Transverse colon (tissue), 3 donors: ENCODE data around the gene RAB26.

Experiments used
- CTCF ChIP-seq, 5 experiments: fragments of 200-600 bp in 3 of 5; fragments of 450-650 bp in 2 of 5; sonication (generic) in 3 of 5; IDR thresholded peaks; 1 replicate in 2 of 5; 2 replicates in 3 of 5; pipeline ENCODE4 v1.5.1; 2016 to 2017; ENCODE audit warnings: antibody characterized with exemption in 5 of 5, inconsistent platforms in 3 of 5, mild to moderate bottlenecking in 2 of 5, moderate library complexity in 1 of 5
- EP300 ChIP-seq: sonication (generic); formaldehyde crosslinking; IDR thresholded peaks from one replicate; pipeline ENCODE4 v1.6.1; 2017; ENCODE audit warnings: antibody characterized with exemption, low read depth

DNA sequence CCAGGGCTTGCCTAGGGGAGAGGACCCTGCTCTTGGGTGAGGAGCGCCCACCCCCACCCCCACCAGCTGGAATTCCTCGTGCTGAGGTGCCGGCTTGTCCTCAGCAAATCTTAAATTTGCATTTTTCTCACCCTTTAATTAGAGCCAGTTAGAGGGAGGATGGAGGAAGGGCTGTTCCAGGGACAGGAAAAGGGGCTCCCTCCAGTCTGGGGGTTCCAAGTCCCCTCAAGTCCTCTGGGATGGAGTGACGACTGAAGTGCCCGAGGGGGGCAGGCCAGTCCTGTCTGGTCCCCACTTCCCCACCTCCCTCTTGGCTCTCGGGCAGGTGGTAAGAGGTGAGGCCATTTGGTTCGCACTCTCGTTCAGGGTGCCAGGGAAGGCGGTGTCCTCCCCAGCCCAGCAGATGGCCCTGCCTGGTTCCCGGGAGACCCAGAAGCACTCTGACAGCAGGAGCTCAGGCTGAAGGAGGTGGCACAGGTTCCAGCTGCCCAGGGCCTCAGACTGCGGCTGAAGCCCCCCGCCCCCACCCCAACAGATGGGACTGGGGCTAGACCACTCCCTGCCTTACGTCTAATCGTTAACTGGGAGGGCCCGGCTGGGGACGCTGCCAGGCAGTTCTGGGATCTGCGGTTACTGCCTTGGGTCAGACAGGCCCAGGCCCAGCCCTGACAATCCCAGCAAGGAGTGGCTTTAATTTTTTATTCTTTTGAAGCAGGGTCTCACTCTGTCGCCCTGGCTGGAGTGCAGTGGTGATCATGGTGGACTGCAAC is 2.2 kb downstream of the RAB26 start:
- TF ChIP-seq CTCF (IDR thresholded peaks at IDR 0.05): no peak
- no peak for TF ChIP-seq EP300
